HCT116 (cell line): ENCODE data around the gene GALNT18.

Experiments used
- EZH2phosphoT487 ChIP-seq: fragments of 200-600 bp; IDR thresholded peaks from 2 replicates; pipeline ENCODE4 v1.6.1; 2018; ENCODE audit warnings: antibody characterized with exemption, borderline replicate concordance
- MAX ChIP-seq: IDR thresholded peaks from 2 replicates; pipeline ENCODE4 v1.6.1; 2012
- REST ChIP-seq: IDR thresholded peaks from 2 replicates; pipeline ENCODE4 v1.6.1; 2012; ENCODE audit warnings: low read depth

DNA sequence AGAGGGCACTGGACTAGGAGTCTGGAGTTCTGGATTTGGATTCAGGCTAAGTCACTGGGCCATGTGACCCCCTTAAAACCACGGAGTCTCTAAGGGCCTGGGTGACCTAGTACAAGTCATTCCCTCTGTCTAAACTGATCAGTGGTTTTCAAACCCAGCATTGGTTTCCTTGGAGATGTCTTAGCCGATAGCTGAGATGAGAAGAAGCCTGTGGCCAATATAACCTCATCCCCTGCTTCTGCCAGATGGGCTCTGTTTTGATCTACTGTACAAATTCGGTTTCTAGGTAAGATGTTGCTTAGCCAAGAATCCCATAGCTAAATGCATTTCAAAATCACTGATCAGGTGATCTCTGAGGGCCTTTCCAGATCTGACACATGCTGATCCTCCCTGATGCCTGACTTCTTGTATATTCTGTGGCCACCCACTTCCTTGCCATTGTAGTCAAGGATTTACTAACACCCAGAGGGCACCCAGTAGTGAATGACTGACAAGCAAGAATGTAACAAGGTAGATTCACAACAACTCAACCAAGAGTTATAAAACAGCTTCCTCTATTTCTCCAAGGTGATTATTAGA is 53.1 kb downstream of the GALNT18 start:
- TF ChIP-seq EZH2phosphoT487 (no peak), MAX (no peak), REST (no peak)
